Adipose tissue (tissue), 3 donors: Measurements from ENCODE around the gene MAEA. TPM values are rescaled to one million over a fixed set of nuclear protein-coding genes. Genes with fewer than 3 reads are reported as not detected.

ENCODE experiments used
- H3K27ac ChIP-seq: one replicate; pipeline ENCODE4 v1.5.1; 2013; ENCODE audit warnings: low read depth, low read length
- WGBS, 3 donors: extraction: QIAGEN DNeasy Blood & Tissue Kit; methylation state at CpG; one replicate each; pipeline ENCODE4 v1.1.7; 2013; 5-methylcytosine and 5-hydroxymethylcytosine counted together
- polyA plus RNA-seq, 3 donors: library from polyadenylated mRNA; stranded (reverse); fragments of 200-250 nt; gene quantifications; one replicate each; pipeline ENCODE4 v1.2.3, GENCODE V29; 2013
- donor health status: healthy with polysubstance abuse.
- donor health status: Bipolar disorder and iron deficiency.
- donor health status: healthy.

The MAEA gene
- polyA plus RNA-seq, 3 donors = 38.1 to 43.9 (median 43.6) TPM

- no peak overlapping the region for H3K27ac ChIP-seq
Measured at GRCh38 chr4:1294424-1294823, 4.7 kb downstream of the MAEA start.

DNA sequence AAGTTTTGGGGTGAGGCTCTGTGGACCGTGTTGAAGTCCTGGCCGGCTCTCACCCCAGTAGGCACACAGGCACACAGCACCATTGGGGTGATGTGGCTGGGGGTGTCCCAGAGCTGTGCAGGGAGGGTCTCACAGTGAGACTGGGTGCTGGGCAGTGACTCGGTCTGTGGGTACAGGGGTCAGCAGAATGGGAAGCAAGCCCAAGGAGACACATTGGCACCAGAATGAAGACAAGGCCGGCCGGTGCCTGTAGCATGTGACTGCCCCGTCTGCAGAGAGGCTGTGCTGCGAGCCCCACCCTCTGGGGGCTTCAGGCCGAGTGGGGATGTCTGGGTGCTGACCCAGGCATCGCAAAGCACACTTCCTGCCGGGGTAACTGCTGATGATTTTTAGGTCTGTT, 5.2 kb downstream of the MAEA start:
- no peak overlapping the region for H3K27ac ChIP-seq
- WGBS, 3 donors = 39 to 48% (median 42%) methylated on average over 10 of the region's 10 CpGs

More at GRCh38 chr4:1294424-1294823, 4.7 kb downstream of the MAEA start:
- 78 to 86% (median 83%) methylated on average over 13 to 14 of the region's 14 CpGs for WGBS, 3 donors

GRCh38 chr4:1295405-1296055, 5.8 kb downstream of the MAEA start:
- WGBS, 3 donors = 79 to 88% (median 81%) methylated on average over 20 to 24 of the region's 24 CpGs
- H3K27ac ChIP-seq = no peak overlapping the region

- WGBS, 3 donors = 89 to 91% (median 90%) methylated on average over 18 of the region's 18 CpGs
- no peak overlapping the region for H3K27ac ChIP-seq
Measured at GRCh38 chr4:1296324-1297022, 6.8 kb downstream of the MAEA start.

DNA sequence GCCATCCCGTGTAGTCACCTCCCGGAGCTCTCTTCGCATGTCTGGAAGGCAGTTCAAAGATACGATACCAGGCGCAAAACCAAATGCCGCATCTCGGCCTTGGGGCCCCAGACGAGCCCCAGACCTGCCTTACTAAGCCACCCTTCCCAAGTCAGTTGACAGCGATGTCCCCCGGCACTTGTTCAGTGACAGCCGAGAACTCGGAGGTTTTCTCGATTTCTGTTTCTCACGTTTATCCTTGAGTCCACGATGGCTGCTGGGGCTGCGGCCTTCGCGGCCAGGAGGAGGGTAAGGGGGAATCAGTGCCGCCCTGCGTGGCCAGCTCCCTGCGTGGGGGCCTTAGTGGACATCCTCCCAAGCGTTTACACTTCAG, 7.3 kb downstream of the MAEA start:
- no peak overlapping the region for H3K27ac ChIP-seq
- 89 to 91% (median 90%) methylated on average over 22 of the region's 22 CpGs for WGBS, 3 donors

DNA sequence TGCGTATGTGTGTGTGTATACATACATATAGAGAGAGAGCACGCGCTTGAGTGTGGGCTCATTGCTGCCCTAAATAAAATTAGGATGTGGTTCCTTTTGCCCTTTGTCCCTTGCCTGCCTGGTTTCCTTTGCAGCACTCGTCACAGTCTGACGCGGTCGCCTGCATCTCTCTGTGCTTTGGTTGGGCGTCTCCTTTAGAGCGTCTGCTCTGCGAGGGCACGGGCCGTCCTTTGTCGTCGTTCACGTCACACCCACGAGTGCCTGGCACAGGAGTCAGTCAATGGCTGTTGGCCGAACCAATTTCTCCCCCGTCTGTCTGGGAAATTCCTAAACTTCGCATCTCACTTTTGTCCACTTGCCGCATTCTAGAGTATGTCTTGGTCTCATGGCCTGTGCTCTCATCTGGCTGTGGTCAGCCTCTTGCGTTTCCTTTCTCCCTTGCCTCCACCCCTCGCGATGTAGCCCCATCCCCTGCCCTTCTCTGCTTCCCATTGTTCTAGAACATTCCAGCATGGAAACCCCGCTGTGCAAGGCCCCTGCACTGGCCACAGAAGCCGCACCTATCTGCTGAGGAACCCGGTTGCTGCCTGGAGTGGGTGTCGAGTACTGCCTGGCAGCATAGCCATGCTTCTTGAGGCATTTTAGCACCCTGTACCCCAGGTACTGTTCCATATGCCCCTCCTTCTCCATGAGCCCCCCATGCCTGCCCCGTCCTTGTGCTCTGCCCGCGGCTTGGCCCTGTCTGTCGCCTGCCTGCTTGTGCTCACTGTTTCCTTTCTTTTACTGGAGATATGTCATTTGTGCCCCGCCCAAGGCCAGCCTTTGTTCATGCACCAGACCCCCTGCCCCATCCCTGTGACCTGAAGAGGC, 8.0 kb downstream of the MAEA start:
- H3K27ac ChIP-seq = no peak overlapping the region
- WGBS, 3 donors = 90 to 93% (median 92%) methylated on average over 31 to 32 of the region's 32 CpGs

DNA sequence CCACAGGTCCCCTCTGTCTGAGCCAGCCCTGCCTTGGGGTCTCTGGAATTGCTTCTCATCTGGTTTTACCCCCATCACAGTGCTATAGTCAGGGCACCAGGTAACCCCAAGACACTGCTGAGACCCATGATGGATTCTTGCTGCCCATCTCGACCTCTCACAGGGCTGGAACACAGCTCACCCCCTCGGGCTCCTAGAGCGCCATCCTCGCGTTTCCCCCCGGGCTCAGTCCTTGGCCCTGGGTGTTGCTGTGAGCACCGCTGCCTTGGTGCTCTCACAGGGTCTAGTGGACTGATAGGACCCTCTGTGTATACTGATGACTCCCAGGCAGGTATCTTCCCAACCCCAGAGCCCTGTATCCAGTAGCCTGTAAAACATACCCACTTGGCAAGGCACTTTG, 8.8 kb downstream of the MAEA start:
- no peak overlapping the region for H3K27ac ChIP-seq
- WGBS, 3 donors = 93 to 97% (median 96%) methylated on average over 7 of the region's 7 CpGs

- no peak overlapping the region for H3K27ac ChIP-seq
- 73 to 92% (median 89%) methylated on average over 15 of the region's 15 CpGs for WGBS, 3 donors
Measured at GRCh38 chr4:1299301-1299860, 9.7 kb downstream of the MAEA start.

- H3K27ac ChIP-seq = peak overlapping the region; percentile 70
Measured at GRCh38 chr4:1300466-1301455, 11.1 kb downstream of the MAEA start.

GRCh38 chr4:1302159-1302558, 12.5 kb downstream of the MAEA start:
- H3K27ac ChIP-seq = no peak overlapping the region
- 49 to 77% (median 50%) methylated on average over 4 of the region's 4 CpGs for WGBS, 3 donors

More at GRCh38 chr4:1300466-1301455, 11.1 kb downstream of the MAEA start:
- 61 to 79% (median 70%) methylated on average over 40 of the region's 40 CpGs for WGBS, 3 donors

- H3K27ac ChIP-seq = no peak overlapping the region
- WGBS, 3 donors = 93 to 99% (median 96%) methylated on average over 13 of the region's 13 CpGs
Measured at GRCh38 chr4:1305261-1305711, 15.6 kb downstream of the MAEA start.

GRCh38 chr4:1305781-1306455, 16.2 kb downstream of the MAEA start:
- 75 to 80% (median 75%) methylated on average over 17 of the region's 17 CpGs for WGBS, 3 donors
- no peak overlapping the region for H3K27ac ChIP-seq

DNA sequence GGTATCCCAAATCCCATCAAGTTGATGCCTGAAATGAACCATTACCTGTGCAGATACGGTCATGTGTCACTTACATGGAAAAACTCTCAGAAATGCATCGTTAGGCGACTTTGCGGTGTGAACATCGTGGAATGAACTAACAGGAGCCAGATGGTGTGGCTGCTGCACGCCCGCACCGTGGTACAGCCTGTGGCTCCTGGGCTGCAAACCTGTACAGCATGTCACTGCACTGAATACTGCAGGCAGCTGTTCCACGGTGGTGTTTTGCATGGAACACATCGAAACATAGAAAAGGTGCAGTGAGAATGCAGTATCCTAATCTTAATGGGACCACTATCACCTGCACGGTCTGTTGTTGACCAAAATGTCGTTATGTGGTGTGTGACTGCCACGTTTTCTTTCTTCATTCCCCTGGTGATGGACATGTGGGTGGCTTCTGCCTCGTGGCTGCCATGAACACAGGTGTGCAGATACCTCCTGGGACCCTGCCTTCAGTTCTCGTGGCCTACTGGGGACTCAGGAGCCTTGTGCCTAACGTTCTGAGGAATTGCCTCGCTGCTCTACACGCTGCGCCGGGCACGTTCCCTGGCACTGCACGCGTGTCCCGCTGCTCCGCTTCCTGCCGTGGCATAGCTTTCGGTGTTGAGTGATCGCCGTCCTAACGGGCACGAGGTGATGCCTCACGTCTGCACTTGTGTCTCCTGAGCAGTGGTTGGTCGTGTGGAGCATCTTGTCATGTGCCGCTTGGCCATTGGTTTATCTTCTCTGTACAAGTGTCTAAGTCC, 18.5 kb downstream of the MAEA start:
- WGBS, 3 donors = 95% methylated on average over 34 of the region's 34 CpGs

GRCh38 chr4:1309261-1310010, 19.7 kb downstream of the MAEA start:
- no peak overlapping the region for H3K27ac ChIP-seq
- 12 to 16% (median 15%) methylated on average over 36 of the region's 36 CpGs for WGBS, 3 donors

More for the DNA sequence above, 18.5 kb downstream of the MAEA start:
- H3K27ac ChIP-seq = no peak overlapping the region

- 76 to 82% (median 79%) methylated on average over 31 to 32 of the region's 32 CpGs for WGBS, 3 donors
- no peak overlapping the region for H3K27ac ChIP-seq
Measured at GRCh38 chr4:1310031-1310795, 20.5 kb downstream of the MAEA start.
